OCI-LY7 (cell line): ENCODE results near the gene SSB.

Experiments used
- CTCF ChIP-seq: fragments of 200-600 bp; sonication (generic); conservative IDR thresholded peaks from 2 replicates; pipeline ENCODE4 v1.5.1; 2014; ENCODE audit warnings: mild to moderate bottlenecking, antibody characterized with exemption, low read length, moderate library complexity, mixed read lengths
- EZH2phosphoT487 ChIP-seq: fragments of 200-600 bp; sonication (generic); IDR thresholded peaks from 2 replicates; pipeline ENCODE4 v1.6.1; 2018; ENCODE audit warnings: low read depth, borderline replicate concordance, mild to moderate bottlenecking, mixed run types, antibody characterized with exemption, low read length, moderate library complexity, mixed read lengths

GRCh38 chr2:169765523-169765922 lies 33.1 kb upstream of the SSB start:
- no peak for TF ChIP-seq CTCF
- no peak for TF ChIP-seq EZH2phosphoT487
